GM12891 (cell line): ENCODE data around the gene BEND4.

Experiments used
- DNase-seq: peaks from one replicate; pipeline ENCODE4 v3.0.0; 2011; ENCODE audit warnings: low spot score; ENCODE audit not compliant: insufficient read length
- FAIRE-seq: peaks from 2 replicates; lab custom pipeline; 2011; peaks lifted over from hg19 to GRCh38; lab: Jason Lieb, UNC
- PAX5 ChIP-seq: IDR thresholded peaks from 2 replicates; pipeline ENCODE4 v1.6.1; 2011; ENCODE audit warnings: low read length, moderate library complexity, mild to moderate bottlenecking; ENCODE audit not compliant: insufficient read depth, severe bottlenecking
- POLR2A ChIP-seq: IDR thresholded peaks from 2 replicates; pipeline ENCODE4 v1.6.1; 2011; ENCODE audit warnings: low read depth, low read length, control low read depth
- POLR2AphosphoS5 ChIP-seq: IDR thresholded peaks from 2 replicates; pipeline ENCODE4 v1.6.1; 2011; ENCODE audit warnings: low read depth, low read length, control low read depth
- POU2F2 ChIP-seq: IDR thresholded peaks from 2 replicates; pipeline ENCODE4 v1.6.1; 2011; ENCODE audit warnings: low read depth, mild to moderate bottlenecking, control low read depth, low read length, moderate library complexity
- SPI1 ChIP-seq: IDR thresholded peaks from 2 replicates; pipeline ENCODE4 v1.6.1; 2011; ENCODE audit warnings: low read depth, low read length, control low read depth
- TAF1 ChIP-seq: IDR thresholded peaks from 2 replicates; pipeline ENCODE4 v1.6.1; 2011; ENCODE audit warnings: low read depth, low read length, control low read depth

Gene BEND4

GRCh38 chr4:42150653-42151567 lies 1.5 kb downstream of the BEND4 start:
- TF ChIP-seq PAX5 = no peak
- TF ChIP-seq SPI1 = peak; percentile 92
- DNase-seq = peak; percentile 48
- peak; percentile 43 for FAIRE-seq

DNA sequence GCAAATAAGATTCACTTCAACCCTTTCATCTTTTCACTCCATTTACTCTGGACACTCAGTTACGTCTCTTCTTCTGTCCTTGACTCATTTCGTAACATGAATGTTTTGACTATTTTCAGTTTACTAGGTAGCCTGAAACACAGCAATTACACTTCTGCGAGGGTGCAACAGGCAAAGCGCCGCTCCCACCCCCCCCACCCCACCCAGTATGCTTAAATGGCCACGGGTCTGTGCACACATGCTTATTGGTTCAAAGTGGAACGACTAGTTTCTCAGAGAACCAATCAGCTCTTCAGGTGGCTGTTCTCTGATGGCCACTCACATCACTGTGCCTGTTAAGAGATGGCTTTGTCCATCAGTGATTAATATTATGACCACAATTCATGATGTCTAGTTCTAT lies 3.5 kb downstream of the BEND4 start:
- TF ChIP-seq TAF1 (no peak), PAX5 (no peak), SPI1 (no peak), POLR2AphosphoS5 (no peak)
- DNase-seq (no peak), FAIRE-seq (no peak)

DNA sequence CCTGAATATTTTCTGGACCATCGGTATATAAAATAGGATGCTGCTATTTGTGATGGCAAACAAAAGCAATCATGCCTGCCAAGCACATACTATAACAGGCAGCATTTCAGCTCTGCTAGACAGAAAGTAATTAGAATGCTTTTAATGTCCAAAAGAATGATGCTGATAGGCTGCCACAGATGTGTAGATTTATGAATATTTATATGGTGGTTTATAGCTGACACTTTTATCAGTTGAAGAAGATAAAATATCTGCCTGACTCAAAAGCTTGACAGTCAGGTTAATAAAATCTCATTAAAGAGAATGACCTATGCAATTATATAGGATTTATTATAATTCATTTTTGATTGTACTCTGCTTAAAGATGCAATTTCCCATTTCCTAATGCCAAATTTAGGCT lies 4.0 kb downstream of the BEND4 start:
- TF ChIP-seq POLR2AphosphoS5 (no peak), TAF1 (no peak), POU2F2 (no peak), SPI1 (no peak), POLR2A (no peak), PAX5 (no peak)
- no peak for DNase-seq
- no peak for FAIRE-seq

DNA sequence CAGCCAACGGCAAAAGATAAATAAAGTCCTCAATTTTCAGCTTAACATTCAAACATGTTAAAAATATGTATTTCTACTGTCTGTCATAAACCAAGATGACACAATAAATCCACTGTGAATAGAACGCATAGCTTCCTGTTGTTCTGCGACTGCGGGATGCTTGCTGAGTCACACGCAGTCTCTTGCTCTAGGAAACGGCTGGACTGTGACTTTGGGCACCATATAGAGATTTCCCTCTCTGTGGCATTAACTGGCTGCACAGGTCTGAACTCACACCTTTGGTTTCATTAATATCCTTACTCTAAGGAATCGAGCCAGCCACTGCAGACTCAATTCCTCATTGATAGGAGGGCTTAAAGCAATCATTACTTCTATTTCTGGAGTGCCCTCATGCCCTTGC lies 8.4 kb downstream of the BEND4 start:
- no peak for DNase-seq
- TF ChIP-seq POU2F2 = no peak
- TF ChIP-seq POLR2AphosphoS5 = no peak
- FAIRE-seq = no peak

DNA sequence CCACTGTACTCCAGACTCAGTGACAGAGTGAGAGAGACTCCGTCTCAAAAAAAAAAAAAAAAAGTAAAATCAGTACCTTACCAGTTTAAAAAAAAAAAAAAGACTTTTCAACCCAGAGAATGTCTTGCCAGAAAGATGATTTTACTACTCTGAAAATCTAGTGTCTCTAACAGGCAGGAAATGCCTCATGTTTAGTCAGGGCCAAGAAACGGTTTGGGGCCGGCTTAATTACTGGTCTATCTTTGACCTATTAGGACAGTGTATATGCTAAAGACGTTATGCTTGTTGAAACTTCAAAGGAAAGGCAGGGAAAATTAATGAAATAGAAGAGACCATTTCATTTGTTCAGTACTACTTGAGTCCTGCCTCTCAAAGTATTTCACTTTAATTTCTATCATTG lies 9.9 kb downstream of the BEND4 start:
- TF ChIP-seq PAX5 (no peak), SPI1 (no peak), POLR2AphosphoS5 (no peak), TAF1 (no peak), POU2F2 (no peak), POLR2A (no peak)
- no peak for FAIRE-seq
- no peak for DNase-seq

- no peak for FAIRE-seq
- no peak for TF ChIP-seq POU2F2
- DNase-seq = no peak
Measured at GRCh38 chr4:42136371-42136770, 16.1 kb downstream of the BEND4 start.

DNA sequence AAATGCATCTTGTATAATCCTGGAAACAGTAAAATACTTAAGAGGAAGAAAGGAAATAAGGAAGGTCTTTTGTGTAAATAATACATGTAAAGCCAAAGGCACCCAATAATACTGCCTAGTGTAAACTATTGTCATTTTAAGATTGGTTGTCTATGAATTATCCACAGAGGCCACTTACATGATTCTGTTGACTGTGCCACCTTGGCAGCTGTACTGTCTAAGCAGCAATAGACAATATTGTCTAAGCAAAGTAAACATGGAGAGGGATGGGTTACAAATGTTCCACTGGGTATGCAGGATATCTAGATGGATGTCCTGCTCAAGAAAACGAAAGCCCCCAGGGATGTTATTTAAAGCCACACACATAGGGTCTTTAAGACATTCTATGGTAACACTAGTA lies 19.4 kb downstream of the BEND4 start:
- TF ChIP-seq PAX5 (no peak), TAF1 (no peak), POLR2A (no peak), POU2F2 (no peak), POLR2AphosphoS5 (no peak), SPI1 (no peak)
- no peak for DNase-seq
- no peak for FAIRE-seq

DNA sequence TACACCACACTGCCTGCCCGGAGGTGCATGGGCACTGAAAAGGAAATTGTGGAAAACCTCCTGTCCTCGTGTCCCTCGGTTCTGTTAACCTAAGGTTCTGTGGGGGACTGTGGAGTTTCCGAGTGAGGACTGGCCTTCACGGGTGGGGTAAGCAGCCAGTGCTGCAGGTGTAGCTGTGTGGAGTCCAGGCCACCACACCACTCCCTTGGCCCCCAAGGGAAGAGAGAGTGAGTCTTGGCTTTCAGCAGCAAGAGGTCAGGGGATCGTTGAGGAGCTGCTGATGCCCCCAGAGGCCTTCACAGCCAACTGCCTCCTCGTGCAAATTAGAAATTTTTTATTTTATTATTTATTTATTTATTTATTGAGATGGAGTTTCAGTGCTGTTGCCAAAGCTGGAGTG lies 20.4 kb downstream of the BEND4 start:
- TF ChIP-seq PAX5 = no peak
- TF ChIP-seq SPI1 = no peak
- no peak for TF ChIP-seq POLR2A
- no peak for TF ChIP-seq POLR2AphosphoS5
- no peak for TF ChIP-seq TAF1
- no peak for TF ChIP-seq POU2F2
- no peak for FAIRE-seq

DNA sequence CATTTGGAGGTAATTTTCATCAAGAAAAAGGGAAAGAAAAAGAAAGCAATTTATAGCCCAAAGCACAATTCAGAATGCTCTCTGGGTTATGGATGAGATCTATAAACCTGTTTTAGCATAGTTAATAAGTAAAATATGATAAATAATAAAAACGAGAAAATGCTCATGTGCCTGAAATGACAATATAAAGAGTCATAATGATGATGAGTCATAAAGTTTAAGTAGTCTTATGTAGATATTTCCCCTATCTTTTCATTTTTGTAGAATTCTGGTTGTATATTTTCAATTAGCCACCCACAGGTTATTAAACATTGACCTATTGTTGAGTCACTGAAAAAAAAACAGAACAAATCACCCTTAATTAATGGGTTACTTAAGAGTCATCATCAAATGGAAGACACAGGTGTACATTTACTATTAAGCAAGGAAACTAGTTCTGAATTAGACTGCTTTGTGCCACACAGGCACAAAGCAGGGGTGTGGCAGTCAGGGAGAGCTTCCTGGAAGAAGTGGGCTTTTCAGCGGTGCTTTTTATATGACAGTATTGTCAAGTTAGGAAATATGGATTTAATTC lies 29.3 kb downstream of the BEND4 start:
- TF ChIP-seq POU2F2 = no peak
- no peak for TF ChIP-seq POLR2A
- TF ChIP-seq SPI1 = no peak
- TF ChIP-seq PAX5 = no peak
- TF ChIP-seq POLR2AphosphoS5 = no peak
- TF ChIP-seq TAF1 = no peak
- DNase-seq (no peak), FAIRE-seq (no peak)

More for the DNA sequence above, 20.4 kb downstream of the BEND4 start:
- DNase-seq = no peak

DNA sequence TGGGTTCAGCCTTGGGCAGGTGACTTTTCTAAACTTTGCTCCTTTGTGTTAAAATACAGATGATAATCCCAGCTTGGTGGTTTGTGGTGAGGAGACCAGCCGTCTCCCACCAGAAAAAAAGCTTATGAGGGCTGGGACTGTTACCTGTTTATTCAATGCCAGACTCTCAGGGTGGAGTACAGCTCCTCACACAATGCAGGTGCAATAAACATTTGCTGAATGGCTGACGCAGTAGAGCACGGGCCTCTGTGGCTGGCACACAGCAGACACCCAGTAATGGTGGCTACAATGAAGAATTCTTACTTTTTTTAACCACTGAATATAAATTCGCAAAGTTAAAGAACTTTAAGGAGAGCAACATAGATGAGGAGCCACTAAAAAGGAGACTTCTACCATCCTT lies 30.2 kb downstream of the BEND4 start:
- FAIRE-seq = no peak
- DNase-seq = no peak
- TF ChIP-seq POLR2A (no peak), SPI1 (no peak), PAX5 (no peak)
